NCI-H146 treated with DMSO at 0.1 percent for 48 hours (cell line): ENCODE data around the gene IGF2BP3.

Experiments
- DNase-seq: peaks from one replicate; lab custom pipeline; 2025; ENCODE audit not compliant: unreplicated experiment; lab: John Stamatoyannopoulos, UW

The IGF2BP3 gene

DNA sequence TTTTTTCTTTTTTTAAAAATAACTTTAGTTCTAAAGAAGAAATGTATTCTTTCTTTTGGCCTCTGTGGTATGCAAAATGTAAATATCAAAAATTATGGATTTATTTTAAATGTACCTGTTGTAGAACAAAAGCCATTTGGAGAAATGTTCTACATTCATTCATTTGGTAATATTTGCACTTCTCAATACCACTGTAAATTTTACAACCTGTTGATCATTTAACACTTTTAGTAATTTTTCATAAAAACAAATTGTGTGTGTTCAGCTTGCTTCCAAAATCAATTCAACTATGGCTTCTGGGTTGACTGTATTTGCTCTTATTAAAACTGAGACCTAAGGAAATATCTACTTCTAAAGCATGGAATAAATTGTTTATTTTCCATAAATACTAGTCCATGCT lies 2.3 kb upstream of the IGF2BP3 start:
- no peak for DNase-seq

DNA sequence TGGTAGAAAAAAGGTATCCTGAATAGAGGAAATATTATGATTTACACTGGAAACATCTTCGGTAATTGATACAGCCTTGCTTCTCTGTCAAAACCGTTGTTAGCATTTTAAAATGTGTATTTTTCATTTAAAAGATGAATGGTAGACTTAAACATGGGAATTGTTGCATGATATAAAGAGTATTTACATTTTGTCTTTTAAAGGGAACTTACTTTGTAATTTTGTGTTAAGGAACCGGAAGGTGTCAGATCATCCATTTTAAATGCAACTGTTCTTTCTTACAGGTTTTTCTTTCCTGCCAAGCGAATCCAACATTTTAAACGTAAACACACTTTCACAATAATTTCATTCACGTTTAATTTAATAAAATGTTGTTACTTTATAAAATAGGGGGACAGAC lies 1.8 kb upstream of the IGF2BP3 start:
- DNase-seq = peak; percentile 49

DNA sequence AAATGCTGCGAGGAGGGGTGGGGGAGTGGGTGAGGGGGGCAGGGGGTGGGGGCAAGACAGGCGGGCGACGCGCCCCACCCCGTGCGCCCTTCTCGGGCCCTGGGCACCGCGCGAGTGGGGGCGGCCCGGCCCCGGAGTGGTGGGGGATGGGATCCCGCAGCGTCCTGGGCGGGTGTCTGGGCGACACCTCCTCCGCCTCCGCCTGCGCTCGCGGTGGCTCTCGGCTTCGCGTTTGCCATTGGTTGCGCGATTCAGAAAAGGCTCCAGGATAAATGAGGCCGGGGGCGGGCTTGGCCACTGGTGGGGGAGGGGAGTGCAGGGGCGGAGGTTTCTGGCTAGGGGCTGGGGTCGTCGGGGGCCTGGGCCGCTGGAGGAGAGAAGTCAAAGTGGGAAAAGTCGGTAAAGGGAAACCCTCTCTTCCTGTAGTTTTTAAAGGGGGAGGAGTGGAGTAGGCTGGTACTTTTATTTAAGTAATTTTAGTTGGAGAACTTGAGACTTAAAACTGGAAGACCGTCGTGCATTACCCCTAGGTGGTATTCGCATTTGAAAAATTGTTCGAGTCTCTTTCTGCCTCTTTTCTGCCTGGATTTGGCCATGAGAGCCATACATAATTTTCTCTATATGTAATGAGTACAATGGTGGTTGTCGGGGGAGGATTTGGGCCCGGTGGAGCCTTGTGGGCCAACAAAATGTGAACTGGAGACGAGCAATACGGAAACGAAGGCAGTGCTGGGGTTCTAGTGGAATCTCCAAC lies 992 bp upstream of the IGF2BP3 start:
- DNase-seq = peak; percentile 86

DNA sequence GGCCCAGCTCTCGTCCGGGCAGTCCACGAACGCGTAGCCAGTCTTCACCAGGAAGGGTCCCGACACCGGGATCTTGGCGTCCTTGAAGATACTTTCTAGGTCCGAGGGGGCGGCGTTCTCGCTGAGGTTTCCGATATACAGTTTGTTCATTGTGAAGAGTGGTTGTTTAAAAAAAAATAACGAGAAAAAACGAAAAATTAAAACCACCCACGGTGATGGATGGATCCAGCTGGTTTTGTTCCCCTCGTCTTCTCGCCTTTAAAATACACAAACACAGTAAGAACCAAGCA lies 385 bp downstream of the IGF2BP3 start:
- DNase-seq = no peak

DNA sequence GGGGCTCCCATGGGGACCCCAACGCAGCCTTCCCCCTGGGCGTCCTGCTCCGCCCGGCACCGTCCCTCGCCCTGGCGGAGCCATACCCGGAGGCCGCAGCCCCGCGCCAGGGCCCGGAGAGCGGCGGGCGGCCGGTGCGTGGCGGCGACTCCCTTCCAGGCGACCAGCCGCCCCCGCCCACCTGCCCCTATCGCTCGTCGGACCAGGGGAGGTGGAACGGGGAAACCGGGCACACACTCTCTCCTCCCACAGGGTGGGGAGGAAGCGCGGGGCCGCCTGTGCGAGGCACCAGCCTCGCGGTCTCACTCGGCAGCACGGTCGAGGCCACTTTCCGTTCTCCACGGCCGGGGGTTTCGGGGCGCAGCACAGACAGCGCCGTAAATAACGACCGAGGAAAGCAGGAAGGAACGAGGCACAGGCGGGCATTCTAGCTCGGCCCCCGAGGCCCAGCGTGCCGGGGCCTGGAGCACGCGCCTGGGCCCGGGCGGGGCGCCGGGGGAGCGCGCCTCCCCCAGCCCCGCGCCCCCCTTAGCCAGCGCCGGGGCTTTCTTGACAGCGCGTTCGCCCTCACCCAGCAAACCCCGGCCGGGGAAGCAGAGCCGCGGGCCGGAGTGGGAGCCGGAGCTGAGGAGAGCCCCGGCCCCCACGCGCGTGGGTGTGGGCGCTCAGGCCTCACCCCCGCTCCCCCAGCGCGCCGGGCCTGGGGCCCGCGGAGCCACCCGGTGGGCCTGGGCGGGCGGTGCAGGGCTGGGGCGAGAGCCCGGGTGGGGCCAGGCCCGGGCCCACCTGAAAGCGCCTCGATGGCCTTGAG lies 936 bp downstream of the IGF2BP3 start:
- peak; percentile 17 for DNase-seq

DNA sequence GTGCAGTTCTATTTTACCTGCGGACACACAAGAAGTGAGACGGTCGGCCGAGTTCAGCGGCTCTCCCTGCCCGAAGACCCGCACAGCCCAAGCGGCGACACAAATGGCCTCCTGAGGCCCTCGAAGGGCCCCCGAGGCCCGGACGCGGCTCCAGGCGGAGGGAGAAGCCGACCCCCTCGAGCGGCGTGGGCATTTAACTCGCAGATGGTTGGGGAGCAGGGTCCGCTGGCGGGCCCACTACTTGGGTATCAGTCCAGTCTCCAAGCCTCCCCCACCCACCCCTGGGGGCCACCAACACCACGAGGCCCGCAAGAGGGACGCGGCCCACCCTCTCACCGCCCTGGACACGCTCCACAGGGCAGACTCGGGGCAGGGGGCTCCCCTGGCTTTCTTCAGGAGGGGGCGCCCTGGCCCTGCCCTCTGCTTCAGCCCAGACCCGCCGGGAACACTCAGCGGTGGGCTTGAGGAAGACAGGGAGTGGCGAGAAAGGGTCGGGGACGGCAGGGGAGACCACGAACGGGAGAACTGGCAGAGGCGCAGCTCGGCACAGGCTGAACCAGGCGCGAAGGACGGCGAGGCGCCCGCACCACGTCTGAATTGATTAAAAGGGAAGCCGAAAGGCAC lies 1.7 kb downstream of the IGF2BP3 start:
- DNase-seq = no peak

DNA sequence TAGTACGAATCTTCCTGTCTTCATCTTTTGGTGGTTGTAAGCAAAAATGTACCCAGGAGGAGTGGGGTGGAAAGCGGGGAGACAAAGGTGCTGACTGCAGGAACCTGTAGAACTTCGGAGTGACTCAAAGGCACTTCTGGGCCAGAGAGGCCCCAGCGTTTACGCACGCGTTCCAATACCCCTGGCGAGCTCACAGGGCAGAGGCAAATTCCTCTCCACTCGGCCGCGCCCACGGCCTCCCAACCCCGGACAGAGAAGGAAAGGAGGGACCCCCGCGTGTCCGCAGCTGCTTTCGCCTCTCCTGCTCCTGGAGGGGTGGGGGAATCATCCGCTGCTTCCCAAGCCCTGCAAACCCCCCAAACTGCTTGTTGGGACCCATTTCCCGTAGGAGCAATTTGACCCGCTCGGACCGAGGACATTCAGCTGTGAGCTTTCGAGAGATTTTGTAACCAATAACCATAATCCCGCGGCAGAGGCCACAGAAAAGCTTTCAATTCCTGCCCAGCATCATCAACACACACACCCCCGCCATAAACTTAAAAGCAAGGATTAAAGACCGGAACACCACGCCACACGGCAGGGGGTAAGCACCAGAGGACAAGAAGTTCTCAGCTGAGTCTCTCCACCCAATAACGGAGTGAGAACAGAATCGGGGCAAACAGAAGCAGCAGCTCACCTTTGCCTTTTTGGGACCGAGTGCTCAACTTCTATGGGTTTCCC lies 2.3 kb downstream of the IGF2BP3 start:
- peak; percentile 48 for DNase-seq

DNA sequence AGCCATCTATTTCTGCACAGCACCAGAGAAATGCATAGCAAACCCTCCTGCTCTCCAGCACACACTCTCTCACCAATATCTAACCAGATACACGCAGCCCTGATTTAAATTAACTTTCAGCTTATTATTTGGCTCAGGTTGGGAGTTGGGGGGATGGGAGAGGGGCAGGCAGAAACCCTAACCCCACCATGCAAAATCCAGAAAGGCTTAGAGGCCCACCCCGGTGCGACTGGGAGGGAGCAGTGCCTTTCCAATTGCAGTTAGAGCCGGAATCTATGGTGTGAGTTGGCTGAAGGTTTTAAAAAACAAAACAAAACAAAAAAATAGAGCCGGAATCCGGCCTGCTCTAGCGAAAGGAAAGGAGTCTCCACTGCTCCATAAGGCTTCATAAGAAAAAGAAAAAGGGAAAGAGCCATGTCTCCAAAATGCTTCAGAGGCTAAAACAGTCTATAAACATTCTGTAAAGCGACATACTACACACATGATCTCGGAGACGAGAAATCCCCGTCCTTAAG lies 2.9 kb downstream of the IGF2BP3 start:
- DNase-seq = no peak

DNA sequence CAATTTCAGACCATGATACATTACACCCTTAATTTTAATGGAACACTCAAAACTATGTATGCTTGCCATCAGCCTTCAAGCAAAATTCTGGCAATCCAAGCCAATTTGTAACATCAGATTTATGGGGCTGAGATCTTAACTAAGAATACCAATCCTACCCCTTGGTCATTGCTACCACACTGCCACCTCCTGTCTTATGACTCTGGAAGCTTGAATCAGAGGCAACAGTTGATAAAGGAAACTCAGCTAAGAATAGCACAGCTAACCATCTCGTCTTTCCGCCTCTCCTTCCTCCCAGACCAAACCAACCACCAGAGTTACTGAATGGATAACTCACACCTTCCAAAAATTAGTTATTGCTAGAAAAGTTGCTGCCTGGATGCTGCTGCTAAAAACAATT lies 7.4 kb downstream of the IGF2BP3 start:
- no peak for DNase-seq

DNA sequence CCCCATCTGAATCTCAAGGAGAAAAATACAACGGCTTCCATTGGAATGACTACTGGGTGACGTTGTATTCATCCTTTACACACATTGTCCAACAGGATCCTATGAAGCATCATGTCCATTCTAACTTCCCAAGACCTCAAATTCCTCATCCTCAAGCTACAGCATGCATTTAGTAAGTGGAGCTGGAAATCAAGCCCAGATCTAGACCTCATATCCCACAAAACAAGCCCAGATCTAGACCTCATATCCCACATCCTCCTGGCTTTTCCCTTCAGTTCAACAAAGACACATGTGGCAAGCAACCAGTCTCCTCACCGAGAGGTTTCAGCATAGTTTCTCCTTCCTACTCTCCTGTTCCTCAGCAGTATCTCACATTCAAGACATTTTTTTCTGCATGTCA lies 12.2 kb downstream of the IGF2BP3 start:
- no peak for DNase-seq

DNA sequence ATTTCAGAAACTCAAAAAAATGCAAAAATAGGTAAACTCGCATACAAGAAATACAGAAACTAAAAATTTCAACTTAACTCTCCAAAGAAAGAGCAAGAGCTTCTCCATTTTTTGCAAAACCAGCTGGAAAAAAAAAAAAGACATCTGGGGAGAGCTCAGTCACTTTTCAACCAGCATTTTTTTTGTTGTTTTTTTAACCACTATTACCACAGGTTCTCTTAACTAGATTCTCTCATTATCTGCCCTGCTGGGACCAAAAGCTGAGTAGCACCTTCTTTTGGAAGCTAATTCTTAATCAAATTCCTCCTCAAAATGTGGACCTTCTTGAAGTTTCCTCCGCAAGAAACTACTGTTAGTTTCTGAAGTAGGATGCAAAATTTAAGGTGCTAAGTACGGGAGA lies 14.2 kb downstream of the IGF2BP3 start:
- no peak for DNase-seq

DNA sequence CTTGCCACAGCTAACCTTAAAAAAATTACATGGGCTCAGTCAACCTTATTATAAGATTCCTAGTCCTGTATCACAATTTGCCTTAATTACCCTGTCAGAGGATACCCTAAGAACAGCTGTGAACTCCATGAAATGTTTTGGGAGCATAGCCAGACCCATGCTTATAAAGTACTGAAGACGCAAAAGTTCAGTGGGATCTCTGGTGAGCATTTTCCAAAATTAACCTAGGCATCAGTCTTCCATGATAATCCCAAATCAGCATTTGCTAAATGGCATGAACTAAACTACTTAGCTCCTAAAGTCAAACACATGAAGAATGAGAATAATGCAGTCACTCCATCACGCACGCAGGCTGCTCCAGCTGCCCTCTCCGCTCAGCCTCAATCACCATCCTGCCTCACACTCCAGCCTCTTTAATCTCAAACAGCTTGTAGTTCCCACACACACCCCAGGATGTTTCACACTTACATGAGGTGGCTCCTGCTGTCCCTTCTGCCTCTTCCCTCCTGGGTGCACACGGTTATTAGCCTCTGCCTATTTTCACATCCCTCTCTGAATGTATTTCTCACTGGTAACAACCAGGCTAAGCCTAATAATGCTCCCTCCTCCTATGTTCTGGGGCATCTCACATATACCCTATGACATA lies 15.3 kb downstream of the IGF2BP3 start:
- DNase-seq = no peak

DNA sequence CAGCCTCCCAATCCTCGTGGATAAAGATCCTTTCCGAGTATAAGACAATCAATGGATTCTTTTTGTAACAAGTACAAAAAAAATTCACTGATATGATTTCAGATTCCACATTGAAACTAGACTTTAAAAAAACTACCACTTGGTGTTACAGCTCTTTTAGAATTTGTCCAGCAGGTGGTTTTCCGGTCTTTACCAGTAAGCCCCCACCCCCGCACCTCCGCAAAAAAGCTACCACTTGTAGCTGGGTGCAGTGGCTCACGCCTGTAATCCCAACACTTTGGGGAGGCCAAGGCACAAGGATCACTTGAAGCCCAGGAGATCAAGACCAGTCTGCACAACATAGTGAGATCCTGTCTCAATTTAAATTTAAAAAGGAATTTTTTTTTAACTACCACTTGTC lies 19.8 kb downstream of the IGF2BP3 start:
- DNase-seq = no peak

DNA sequence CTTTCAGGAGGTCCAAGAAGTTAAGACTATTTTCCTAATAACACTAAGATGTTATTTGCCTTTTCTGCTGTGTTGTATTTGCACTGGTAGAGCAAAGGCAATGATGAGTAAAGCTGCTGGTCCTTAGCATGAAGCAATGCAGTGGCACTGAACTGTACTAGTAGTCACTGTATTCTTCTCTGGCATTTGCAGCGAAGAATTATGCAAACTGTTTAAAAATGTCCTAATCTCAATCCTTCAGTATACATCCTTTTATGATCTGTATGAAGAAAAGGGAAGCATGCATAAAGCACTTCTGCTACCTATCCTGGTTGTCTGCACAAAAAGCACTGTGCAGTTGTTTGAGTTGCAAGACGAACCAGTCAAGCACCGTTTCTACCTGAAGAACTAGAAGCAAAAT lies 20.4 kb downstream of the IGF2BP3 start:
- DNase-seq = no peak

DNA sequence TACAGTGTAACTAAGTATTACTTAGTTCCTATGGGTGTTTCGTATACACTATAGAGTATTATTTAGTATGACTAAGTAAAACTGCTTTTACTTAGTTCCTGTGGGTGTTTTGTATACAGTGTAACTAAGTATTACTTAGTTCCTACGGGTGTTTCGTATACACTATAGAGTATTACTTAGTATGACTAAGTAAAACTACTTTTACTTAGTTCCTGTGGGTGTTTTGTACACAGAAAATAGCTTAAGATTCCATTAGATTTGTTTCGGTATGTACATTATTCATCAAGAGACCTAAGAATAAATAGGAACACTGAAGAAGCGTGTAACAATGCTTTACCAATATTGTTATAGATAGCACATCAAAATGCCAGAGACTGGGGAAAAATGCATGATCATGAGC lies 25.0 kb downstream of the IGF2BP3 start:
- DNase-seq = no peak

DNA sequence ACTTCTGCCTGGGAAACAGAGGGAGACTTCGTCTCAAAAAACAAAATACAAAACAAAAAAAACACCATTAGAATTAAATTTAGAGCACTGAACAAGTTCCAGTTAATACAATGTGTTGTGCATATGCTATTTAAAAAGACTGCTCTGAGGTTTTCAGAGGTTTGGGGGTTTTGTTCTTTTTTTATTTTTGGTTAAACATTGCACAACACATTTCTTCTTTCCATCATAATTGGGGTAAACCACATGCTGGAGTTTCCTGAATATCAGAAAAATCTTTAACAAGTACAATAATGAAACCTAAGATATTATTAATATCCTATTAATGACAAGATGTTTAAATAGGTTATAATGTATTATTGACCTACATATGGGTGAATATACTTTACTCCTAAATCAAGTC lies 26.3 kb downstream of the IGF2BP3 start:
- no peak for DNase-seq

DNA sequence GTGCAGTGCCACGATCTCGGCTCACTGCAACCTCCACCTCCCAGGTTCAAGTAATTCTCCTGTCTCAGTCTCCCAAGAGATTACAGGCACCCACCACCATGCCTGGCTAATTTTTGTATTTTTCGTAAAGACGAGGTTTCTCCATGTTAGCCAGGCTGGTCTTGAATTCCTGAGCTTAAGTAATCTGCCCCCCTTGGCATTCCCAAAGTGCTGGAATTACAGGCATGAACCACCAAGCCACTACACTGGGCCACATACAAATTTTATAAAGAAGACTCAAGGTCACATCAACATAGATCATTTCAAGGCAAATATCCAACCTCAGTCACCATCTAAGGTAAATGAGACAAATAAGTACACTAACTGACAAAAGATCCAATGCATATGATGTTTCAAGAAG lies 32.1 kb downstream of the IGF2BP3 start:
- no peak for DNase-seq

DNA sequence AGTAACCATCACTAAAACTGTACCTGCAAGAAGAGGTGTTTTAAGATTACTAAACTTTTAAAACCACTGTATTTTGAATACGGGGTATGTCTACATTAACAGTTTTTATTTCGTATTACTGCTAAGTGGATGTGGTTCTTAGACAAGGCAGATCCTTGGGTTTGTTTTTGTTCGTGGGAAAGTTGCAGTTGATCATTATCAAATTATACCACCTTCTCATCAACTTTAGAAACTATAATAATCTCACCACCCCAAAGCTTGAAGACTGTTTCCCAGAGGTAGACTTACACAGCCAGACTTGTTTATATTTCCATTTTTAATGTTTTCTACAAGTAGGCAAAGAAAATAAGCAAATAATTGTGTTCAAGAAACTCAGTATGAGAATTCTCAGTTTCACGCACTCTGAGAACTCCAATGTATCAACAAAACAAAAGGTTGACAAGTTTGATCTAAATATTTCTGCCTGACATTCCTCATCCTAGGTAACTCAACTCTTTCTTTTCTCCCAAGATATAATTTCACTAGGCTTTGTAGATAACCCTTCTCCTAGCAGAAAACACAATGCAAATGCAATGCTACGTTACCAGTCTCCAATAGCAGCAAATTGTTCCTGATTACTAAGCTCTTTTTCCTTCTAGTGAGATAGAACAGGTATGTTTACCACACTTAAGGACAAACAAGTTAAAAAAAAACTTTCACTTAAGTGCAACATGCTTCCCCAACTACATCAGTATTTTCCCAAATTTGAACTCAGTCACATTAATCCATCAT lies 36.0 kb downstream of the IGF2BP3 start:
- no peak for DNase-seq

DNA sequence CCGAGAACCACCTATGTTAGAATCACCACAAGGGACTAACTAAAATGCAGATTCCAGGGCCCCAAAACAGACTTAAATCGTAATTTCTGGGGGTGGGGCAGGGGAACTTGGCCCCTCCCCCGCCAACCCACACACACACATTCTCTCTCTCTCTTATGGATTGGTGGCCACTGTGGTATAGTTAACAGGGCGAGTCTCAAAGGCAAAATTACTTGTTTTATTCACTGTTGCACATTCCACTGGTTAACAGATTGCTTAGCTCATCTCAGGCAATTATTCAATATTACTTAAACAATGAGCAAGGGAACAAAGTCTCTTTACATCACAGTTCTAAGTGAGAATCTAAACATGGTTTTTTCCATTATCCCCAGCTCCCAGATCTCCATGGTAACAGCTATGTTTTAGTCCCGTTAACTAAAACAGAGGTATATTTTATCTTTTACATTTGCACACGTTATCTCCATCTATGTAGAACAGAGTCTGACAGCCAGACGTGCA lies 38.5 kb downstream of the IGF2BP3 start:
- DNase-seq = no peak

DNA sequence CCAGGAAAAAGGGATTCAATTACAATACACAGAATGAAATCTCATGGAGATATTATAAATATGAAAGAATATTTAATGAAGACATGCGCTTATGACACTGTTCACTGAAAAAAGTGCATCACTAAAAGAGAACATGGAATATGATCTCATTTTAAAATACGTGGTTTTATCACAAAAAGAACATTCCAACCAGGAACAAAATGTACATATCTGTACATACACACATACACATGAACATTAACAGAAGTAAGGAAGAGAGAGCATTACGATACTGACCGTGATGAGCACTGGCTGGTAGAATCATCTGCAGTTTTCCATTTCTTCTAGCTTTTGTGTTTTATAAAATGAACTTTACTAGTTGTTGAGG lies 39.4 kb downstream of the IGF2BP3 start:
- no peak for DNase-seq
